ENCODE results near the gene TIMM8B. TPM values are rescaled to one million over a fixed set of nuclear protein-coding genes. Genes with fewer than 3 reads are reported as not detected.

The TIMM8B gene, protein sequence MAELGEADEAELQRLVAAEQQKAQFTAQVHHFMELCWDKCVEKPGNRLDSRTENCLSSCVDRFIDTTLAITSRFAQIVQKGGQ
- total RNA-seq (2022) (147 and 154 TPM in 2 replicates), Bru-seq, nascent RNA (percentile 98 among the genes with signal in this experiment), BruChase-seq, experiment 1, labeled RNA remaining after a 2-hour chase (percentile 95 among the genes with signal in this experiment), BruChase-seq, experiment 2, labeled RNA remaining after a 6-hour chase (percentile 96 among the genes with signal in this experiment)
- long read RNA-seq, transcript TIMM8B-203 (3 exons, 1,155 nt) = minor isoform, 38 of 212 reads
- long read RNA-seq, transcript TIMM8B-201 (2 exons, 819 nt) = major isoform, 165 of 212 reads
- long read RNA-seq, partial matches to known transcripts = 0 of 212 reads
- long read RNA-seq, other reads (novel, unspliced or antisense) = 5 of 212 reads

GRCh38 chr11:112086422-112087191 is at the start of gene TIMM8B, which contains the start of gene SDHD:
Gene TIMM8B, minus strand, starts transcription at chr11:112086756. Its CDS starts 33 bp downstream, at chr11:112086723.
Gene SDHD, plus strand, starts transcription at chr11:112086873. Its CDS starts 35 bp downstream, at chr11:112086908.
- peaks cover 4% of the 10 kb centered on the region; the same call in 1 of the 2 replicates for H3K4me1 ChIP-seq
- peaks cover 17% of the 10 kb centered on the region for H3K4me1 Mint-ChIP-seq (ENCODE audit: low read depth, unreplicated experiment)
- intact Hi-C loops (cut with micrococcal nuclease; ENCODE audit: unreplicated experiment) = loop anchor here (1.0 to 2.0 kb wide), 3 partner anchors 12 to 207 kb away; partner anchors contain the start of genes CFAP68, FDXACB1, NKAPD1 and PIH1D2
- H3K4me3 Mint-ChIP-seq (ENCODE audit: unreplicated experiment) = peak within 1 kb of the TSS; percentile 95
- H3K36me3 Mint-ChIP-seq (ENCODE audit: insufficient read depth, unreplicated experiment) = peaks cover 87% of the 10 kb centered on the region
- CTCF ChIA-PET = interaction anchor here (0.6 to 2.0 kb wide), 2 partner anchors 160 to 194 kb away, joined by 4 to 9 read pairs; no protein-coding TSS in a partner anchor
- POLR2A ChIA-PET = interaction anchor here (0.6 to 1.3 kb wide), 6 partner anchors 10 to 163 kb away, joined by 3 to 10 read pairs (median 4); partner anchors contain the start of gene BCO2
- DNase-seq = peak; percentile 99
- no peaks in the 10 kb centered on the region for H3K9me3 ChIP-seq
- H3K27me3 Mint-ChIP-seq (ENCODE audit: insufficient read depth, unreplicated experiment) = no peaks in the 10 kb centered on the region
- no peaks in the 10 kb centered on the region for H3K9me3 Mint-ChIP-seq (ENCODE audit: unreplicated experiment)
- peak within 1 kb of the TSS; percentile 98 for H3K27ac Mint-ChIP-seq (ENCODE audit: unreplicated experiment)
- BruUV-seq (replicated peaks) = no TSS peak
- peaks cover 8% of the 10 kb centered on the region for H3K36me3 ChIP-seq (ENCODE audit: control insufficient read depth, insufficient read depth, low read length)
- H3K27me3 ChIP-seq (replicated peaks; ENCODE audit: control insufficient read depth, insufficient read depth, low read length) = no peaks in the 10 kb centered on the region
- H3K4me3 ChIP-seq (ENCODE audit: low read depth, low read length) = peak within 1 kb of the TSS; percentile 59
- TF ChIP-seq CTCF (IDR thresholded peaks at IDR 0.05; ENCODE audit: insufficient read depth in 1 of 2, low read depth in 1 of 2, low read length in 1 of 2, severe bottlenecking in 1 of 2, unreplicated experiment in 1 of 2) = peak in 1 of 2 experiments; percentile 73

GRCh38 chr11:112134473-112134872 is 47.9 kb upstream of the TIMM8B start:
- Histone ChIP-seq H3K9me3 (no peaks in the 10 kb centered on the region), H3K4me1 (no peaks in the 10 kb centered on the region), H3K4me3 (ENCODE audit: low read depth, low read length) (no peak overlapping the region), H3K27me3 (replicated peaks; ENCODE audit: control insufficient read depth, insufficient read depth, low read length) (no peaks in the 10 kb centered on the region), H3K36me3 (ENCODE audit: control insufficient read depth, insufficient read depth, low read length) (no peaks in the 10 kb centered on the region)
- DNase-seq = no peak
- ChIA-PET POLR2A (no interaction called here), CTCF (no interaction called here)
- H3K4me3 Mint-ChIP-seq (ENCODE audit: unreplicated experiment) = no peak overlapping the region
- no TSS peak for BruUV-seq (replicated peaks)
- intact Hi-C loops (cut with micrococcal nuclease; ENCODE audit: unreplicated experiment) = no loop called here
- H3K27me3 Mint-ChIP-seq (ENCODE audit: insufficient read depth, unreplicated experiment) = no peaks in the 10 kb centered on the region
- no peaks in the 10 kb centered on the region for H3K9me3 Mint-ChIP-seq (ENCODE audit: unreplicated experiment)
- no peaks in the 10 kb centered on the region for H3K4me1 Mint-ChIP-seq (ENCODE audit: low read depth, unreplicated experiment)
- H3K27ac Mint-ChIP-seq (ENCODE audit: unreplicated experiment) = no peak overlapping the region
- no peaks in the 10 kb centered on the region for H3K36me3 Mint-ChIP-seq (ENCODE audit: insufficient read depth, unreplicated experiment)
- TF ChIP-seq CTCF (IDR thresholded peaks at IDR 0.05; ENCODE audit: insufficient read depth in 1 of 2, low read depth in 1 of 2, low read length in 1 of 2, severe bottlenecking in 1 of 2, unreplicated experiment in 1 of 2) = no peak

DNA sequence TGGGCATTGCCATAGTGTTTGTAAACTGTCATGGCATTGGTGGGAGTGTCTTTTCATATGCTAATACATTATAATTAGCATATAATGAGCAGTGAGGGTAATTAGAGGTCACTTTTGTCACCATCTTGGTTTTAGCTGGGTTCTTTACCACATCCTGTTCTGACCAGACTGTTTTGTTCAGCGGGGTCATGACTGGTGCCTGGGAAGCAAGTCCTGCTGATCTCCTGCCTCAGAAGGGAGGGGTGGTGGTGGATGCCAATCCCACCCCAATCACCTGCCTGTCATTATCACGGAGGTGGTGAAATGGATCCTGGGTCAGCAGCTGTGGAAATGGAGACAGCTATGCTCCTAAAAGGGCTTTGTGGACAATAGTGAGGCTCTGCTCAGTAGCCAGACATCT is 46.2 kb upstream of the TIMM8B start:
- no TSS peak for BruUV-seq (replicated peaks)
- no peaks in the 10 kb centered on the region for H3K27me3 Mint-ChIP-seq (ENCODE audit: insufficient read depth, unreplicated experiment)
- Histone ChIP-seq H3K9me3 (no peaks in the 10 kb centered on the region), H3K4me3 (ENCODE audit: low read depth, low read length) (no peak overlapping the region), H3K36me3 (ENCODE audit: control insufficient read depth, insufficient read depth, low read length) (no peaks in the 10 kb centered on the region), H3K4me1 (no peaks in the 10 kb centered on the region), H3K27me3 (replicated peaks; ENCODE audit: control insufficient read depth, insufficient read depth, low read length) (no peaks in the 10 kb centered on the region)
- H3K4me1 Mint-ChIP-seq (ENCODE audit: low read depth, unreplicated experiment) = no peaks in the 10 kb centered on the region
- H3K9me3 Mint-ChIP-seq (ENCODE audit: unreplicated experiment) = no peaks in the 10 kb centered on the region
- H3K27ac Mint-ChIP-seq (ENCODE audit: unreplicated experiment) = no peak overlapping the region
- CTCF ChIA-PET = no interaction called here
- DNase-seq = no peak
- H3K4me3 Mint-ChIP-seq (ENCODE audit: unreplicated experiment) = no peak overlapping the region
- no peaks in the 10 kb centered on the region for H3K36me3 Mint-ChIP-seq (ENCODE audit: insufficient read depth, unreplicated experiment)
- POLR2A ChIA-PET = no interaction called here
- intact Hi-C loops (cut with micrococcal nuclease; ENCODE audit: unreplicated experiment) = no loop called here
- TF ChIP-seq CTCF (IDR thresholded peaks at IDR 0.05; ENCODE audit: insufficient read depth in 1 of 2, low read depth in 1 of 2, low read length in 1 of 2, severe bottlenecking in 1 of 2, unreplicated experiment in 1 of 2) = no peak

Measured in Caco-2 (cell line).